ENCODE measurements around the gene FRMD4B. TPM values are rescaled to one million over a fixed set of nuclear protein-coding genes. Genes with fewer than 3 reads are reported as not detected.

FRMD4B gene
- total RNA-seq, 4 donors from 2014 or later: 9.3 to 54.5 (median 27.9) TPM

- DNase-seq: no peak
- Histone ChIP-seq H3K27me3 (no peaks in the 10 kb centered on the region), H3K9me3 (no peaks in the 10 kb centered on the region), H3K4me1 (no peaks in the 10 kb centered on the region), H3K36me3 (no peaks in the 10 kb centered on the region), H3K4me3 (no peak overlapping the region), H3K27ac (no peak overlapping the region)
- no peak for TF ChIP-seq POLR2A (IDR thresholded peaks at IDR 0.05)
- no peak for TF ChIP-seq CTCF (IDR thresholded peaks at IDR 0.05)
These were observed 33.4 kb upstream of the FRMD4B start for GRCh38 chr3:69419276-69419675.

GRCh38 chr3:69417541-69418078 lies 31.7 kb upstream of the FRMD4B start:
- no peak for TF ChIP-seq POLR2A (IDR thresholded peaks at IDR 0.05)
- TF ChIP-seq CTCF (IDR thresholded peaks at IDR 0.05): no peak
- H3K36me3 ChIP-seq: no peaks in the 10 kb centered on the region
- H3K27ac ChIP-seq: no peak overlapping the region
- no peaks in the 10 kb centered on the region for H3K4me1 ChIP-seq
- H3K27me3 ChIP-seq: no peaks in the 10 kb centered on the region
- no peak for DNase-seq
- H3K9me3 ChIP-seq: no peaks in the 10 kb centered on the region
- no peak overlapping the region for H3K4me3 ChIP-seq

GRCh38 chr3:69413551-69414207 lies 27.8 kb upstream of the FRMD4B start:
- TF ChIP-seq CTCF (IDR thresholded peaks at IDR 0.05): no peak
- no peak for TF ChIP-seq POLR2A (IDR thresholded peaks at IDR 0.05)
- no peak overlapping the region for H3K4me3 ChIP-seq
- H3K27me3 ChIP-seq: no peaks in the 10 kb centered on the region
- no peaks in the 10 kb centered on the region for H3K4me1 ChIP-seq
- H3K36me3 ChIP-seq: no peaks in the 10 kb centered on the region
- no peak for DNase-seq
- no peak overlapping the region for H3K27ac ChIP-seq
- H3K9me3 ChIP-seq: no peaks in the 10 kb centered on the region

GRCh38 chr3:69411346-69411745 lies 25.5 kb upstream of the FRMD4B start:
- H3K9me3 ChIP-seq: no peaks in the 10 kb centered on the region
- DNase-seq: no peak
- H3K36me3 ChIP-seq: no peaks in the 10 kb centered on the region
- TF ChIP-seq POLR2A (IDR thresholded peaks at IDR 0.05): no peak
- no peak for TF ChIP-seq CTCF (IDR thresholded peaks at IDR 0.05)
- no peaks in the 10 kb centered on the region for H3K27me3 ChIP-seq
- H3K4me1 ChIP-seq: no peaks in the 10 kb centered on the region
- no peak overlapping the region for H3K27ac ChIP-seq
- H3K4me3 ChIP-seq: no peak overlapping the region

- Histone ChIP-seq H3K36me3 (no peaks in the 10 kb centered on the region), H3K4me1 (no peaks in the 10 kb centered on the region), H3K9me3 (no peaks in the 10 kb centered on the region), H3K4me3 (no peak overlapping the region), H3K27me3 (no peaks in the 10 kb centered on the region), H3K27ac (no peak overlapping the region)
- no peak for TF ChIP-seq POLR2A (IDR thresholded peaks at IDR 0.05)
- peak; percentile 56 to 82 (median 72) for TF ChIP-seq CTCF (IDR thresholded peaks at IDR 0.05)
- DNase-seq: peak; percentile 54 to 85 (median 57)
These were observed 24.4 kb upstream of the FRMD4B start for GRCh38 chr3:69410301-69410700.
